ENCODE results near the gene TTYH3. TPM values are rescaled to one million over a fixed set of nuclear protein-coding genes. Genes with fewer than 3 reads are reported as not detected.

TTYH3 gene
- total RNA-seq, 1 experiment from 2014 or later = 25.0 TPM

GRCh38 chr7:2647594-2648172 lies 15.9 kb downstream of the TTYH3 start:
- no peaks in the 10 kb centered on the region for H3F3A ChIP-seq (ENCODE audit: low read length, unreplicated experiment)
- DNase-seq (no peak), ATAC-seq (no peak)
- H3K9me3 ChIP-seq (ENCODE audit: low read length) = no peaks in the 10 kb centered on the region
- H2AFZ ChIP-seq (ENCODE audit: low read length) = no peak overlapping the region
- H3K27me3 ChIP-seq (ENCODE audit: low read length) = no peaks in the 10 kb centered on the region
- H3K4me3 ChIP-seq (ENCODE audit: low read length) = no peak overlapping the region
- H3K27ac ChIP-seq (ENCODE audit: low read length) = no peak overlapping the region
- no peak for TF ChIP-seq CTCF (conservative IDR thresholded peaks at IDR 0.05; ENCODE audit: low read depth, low read length)
- no peak for TF ChIP-seq EZH2 (IDR thresholded peaks at IDR 0.05; ENCODE audit: low read length, unreplicated experiment)
- TF ChIP-seq EZH2phosphoT487 (IDR thresholded peaks at IDR 0.05; ENCODE audit: borderline replicate concordance, low read length) = no peak
- POLR2A ChIA-PET (ENCODE audit: unreplicated experiment) = no interaction called here
- no TSS peak for BruUV-seq (replicated peaks)
- no peaks in the 10 kb centered on the region for H4K20me1 ChIP-seq (ENCODE audit: low read length)
- no peaks in the 10 kb centered on the region for H3K4me1 ChIP-seq (ENCODE audit: insufficient read depth, low read length)
- H3K36me3 ChIP-seq (ENCODE audit: low read depth, low read length) = no peaks in the 10 kb centered on the region
- no peaks in the 10 kb centered on the region for H3K9me2 ChIP-seq (replicated peaks; ENCODE audit: low read length)
- no peaks in the 10 kb centered on the region for H3K79me2 ChIP-seq (ENCODE audit: low read length)
- CTCF ChIA-PET = no interaction called here
- intact Hi-C loops (cut with micrococcal nuclease) = no loop called here
- no peak overlapping the region for H3K4me2 ChIP-seq (ENCODE audit: low read length)
- no peak overlapping the region for H3K9ac ChIP-seq (ENCODE audit: low read length)

GRCh38 chr7:2649139-2649838 lies 17.5 kb downstream of the TTYH3 start:
- Histone ChIP-seq H3K4me2 (ENCODE audit: low read length) (no peak overlapping the region), H3K4me3 (ENCODE audit: low read length) (no peak overlapping the region), H3K9ac (ENCODE audit: low read length) (no peak overlapping the region), H3K27ac (ENCODE audit: low read length) (no peak overlapping the region), H3K9me2 (replicated peaks; ENCODE audit: low read length) (no peaks in the 10 kb centered on the region), H3K79me2 (ENCODE audit: low read length) (no peaks in the 10 kb centered on the region), H3K36me3 (ENCODE audit: low read depth, low read length) (no peaks in the 10 kb centered on the region), H3K9me3 (ENCODE audit: low read length) (no peaks in the 10 kb centered on the region), H4K20me1 (ENCODE audit: low read length) (no peaks in the 10 kb centered on the region), H3K27me3 (ENCODE audit: low read length) (no peaks in the 10 kb centered on the region), H2AFZ (ENCODE audit: low read length) (no peak overlapping the region), H3K4me1 (ENCODE audit: insufficient read depth, low read length) (no peaks in the 10 kb centered on the region), H3F3A (ENCODE audit: low read length, unreplicated experiment) (no peaks in the 10 kb centered on the region)
- no peak for ATAC-seq
- no TSS peak for BruUV-seq (replicated peaks)
- no peak for DNase-seq
- intact Hi-C loops (cut with micrococcal nuclease) = no loop called here
- TF ChIP-seq EZH2phosphoT487 (IDR thresholded peaks at IDR 0.05; ENCODE audit: borderline replicate concordance, low read length) (no peak), CTCF (conservative IDR thresholded peaks at IDR 0.05; ENCODE audit: low read depth, low read length) (no peak), EZH2 (IDR thresholded peaks at IDR 0.05; ENCODE audit: low read length, unreplicated experiment) (no peak)
- ChIA-PET CTCF (no interaction called here), POLR2A (ENCODE audit: unreplicated experiment) (no interaction called here)

- DNase-seq (no peak), ATAC-seq (no peak)
- Histone ChIP-seq H3K4me2 (ENCODE audit: low read length) (no peak overlapping the region), H3K9ac (ENCODE audit: low read length) (no peak overlapping the region), H3K4me3 (ENCODE audit: low read length) (no peak overlapping the region), H3K4me1 (ENCODE audit: insufficient read depth, low read length) (no peaks in the 10 kb centered on the region), H3K79me2 (ENCODE audit: low read length) (no peaks in the 10 kb centered on the region), H3F3A (ENCODE audit: low read length, unreplicated experiment) (no peaks in the 10 kb centered on the region), H3K36me3 (ENCODE audit: low read depth, low read length) (no peaks in the 10 kb centered on the region), H3K9me2 (replicated peaks; ENCODE audit: low read length) (no peaks in the 10 kb centered on the region), H4K20me1 (ENCODE audit: low read length) (no peaks in the 10 kb centered on the region), H3K27ac (ENCODE audit: low read length) (no peak overlapping the region), H3K9me3 (ENCODE audit: low read length) (no peaks in the 10 kb centered on the region), H3K27me3 (ENCODE audit: low read length) (no peaks in the 10 kb centered on the region), H2AFZ (ENCODE audit: low read length) (no peak overlapping the region)
- BruUV-seq (replicated peaks) = no TSS peak
- ChIA-PET POLR2A (ENCODE audit: unreplicated experiment) (no interaction called here), CTCF (no interaction called here)
- TF ChIP-seq EZH2 (IDR thresholded peaks at IDR 0.05; ENCODE audit: low read length, unreplicated experiment) (no peak), EZH2phosphoT487 (IDR thresholded peaks at IDR 0.05; ENCODE audit: borderline replicate concordance, low read length) (no peak), CTCF (conservative IDR thresholded peaks at IDR 0.05; ENCODE audit: low read depth, low read length) (no peak)
- intact Hi-C loops (cut with micrococcal nuclease) = no loop called here
Observed at GRCh38 chr7:2649991-2650390, 18.2 kb downstream of the TTYH3 start.
